T follicular helper cell (primary cell): Measurements from ENCODE around the gene ACD.

ENCODE experiments used
- DNase-seq: peaks from one replicate; pipeline ENCODE4 v3.0.0-alpha.2; 2020; ENCODE audit warnings: low read depth

The ACD gene

GRCh38 chr16:67661886-67662652 is 2.0 kb upstream of the ACD start:
- DNase-seq, result no peak

GRCh38 chr16:67661101-67661761 is 1.2 kb upstream of the ACD start:
- no peak for DNase-seq

GRCh38 chr16:67660564-67661028 is 536 bp upstream of the ACD start, which contains the start of gene PARD6A:
PARD6A (plus strand) TSS chr16:67660960; CDS start chr16:67661039, 79 bp downstream.
- DNase-seq, result peak; percentile 92

GRCh38 chr16:67658849-67659674 is 998 bp downstream of the ACD start:
- no peak for DNase-seq

GRCh38 chr16:67657751-67658518 is 2.1 kb downstream of the ACD start:
- no peak for DNase-seq

GRCh38 chr16:67657017-67657608 is 2.9 kb downstream of the ACD start:
- DNase-seq, result no peak

GRCh38 chr16:67656344-67657016 is 3.6 kb downstream of the ACD start:
- no peak for DNase-seq

- DNase-seq, result no peak
Observed at GRCh38 chr16:67655363-67655762, 4.7 kb downstream of the ACD start.

GRCh38 chr16:67654403-67654911 is 5.6 kb downstream of the ACD start:
- no peak for DNase-seq

GRCh38 chr16:67653789-67654402 is 6.2 kb downstream of the ACD start:
- no peak for DNase-seq

- DNase-seq, result no peak
Observed at GRCh38 chr16:67653128-67653788, 6.8 kb downstream of the ACD start.

- no peak for DNase-seq
Observed at GRCh38 chr16:67652578-67653127, 7.4 kb downstream of the ACD start.

- DNase-seq, result no peak
Observed at GRCh38 chr16:67651847-67652246, 8.2 kb downstream of the ACD start.

GRCh38 chr16:67651039-67651438 is 9.0 kb downstream of the ACD start:
- no peak for DNase-seq

GRCh38 chr16:67650023-67650422 is 10.0 kb downstream of the ACD start:
- no peak for DNase-seq

GRCh38 chr16:67649494-67649931 is 10.5 kb downstream of the ACD start:
- DNase-seq, result no peak

GRCh38 chr16:67648764-67649407 is 11.2 kb downstream of the ACD start:
- DNase-seq, result no peak

- no peak for DNase-seq
Observed at GRCh38 chr16:67648088-67648763, 11.8 kb downstream of the ACD start.
